Measurements from ENCODE around the gene ZSWIM8.

The ZSWIM8 gene

DNA sequence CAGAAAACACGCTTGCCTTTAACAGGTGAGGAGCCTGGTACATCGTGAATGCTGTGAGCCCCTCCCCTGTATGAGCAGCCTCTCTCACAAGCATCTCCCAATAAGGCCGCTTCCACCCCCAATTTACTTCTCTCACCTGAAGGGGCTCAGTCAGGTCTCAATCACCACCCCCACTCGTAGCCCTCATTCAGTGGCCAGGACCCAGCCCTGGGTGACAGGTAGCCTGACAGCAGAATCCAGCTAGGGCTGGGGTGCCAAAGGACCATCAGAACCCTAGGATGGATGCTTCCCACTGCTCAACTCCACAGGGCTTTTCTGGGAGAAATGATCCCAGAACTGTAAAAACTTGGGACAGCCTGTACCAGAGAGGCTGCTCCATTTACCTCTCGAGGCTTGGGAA is 32.4 kb downstream of the ZSWIM8 start:
- no peak for TF ChIP-seq ARNT (IDR thresholded peaks at IDR 0.05)
- no peak for TF ChIP-seq FOXM1 (IDR thresholded peaks at IDR 0.05; ENCODE audit: borderline replicate concordance)
- TF ChIP-seq NFRKB (IDR thresholded peaks at IDR 0.05), result no peak
- no peak for TF ChIP-seq PKNOX1 (IDR thresholded peaks at IDR 0.05)
- TF ChIP-seq BHLHE40 (IDR thresholded peaks at IDR 0.05; ENCODE audit: borderline replicate concordance), result no peak
- no peak for TF ChIP-seq SP1 (IDR thresholded peaks at IDR 0.05)
- TF ChIP-seq CTBP1 (IDR thresholded peaks at IDR 0.05; ENCODE audit: borderline replicate concordance), result no peak
- no peak for TF ChIP-seq L3MBTL2 (conservative IDR thresholded peaks at IDR 0.05)
- no peak for TF ChIP-seq FOXK2 (IDR thresholded peaks at IDR 0.05)
- no peak for TF ChIP-seq FOXA1 (IDR thresholded peaks at IDR 0.05)
- CTCF ChIA-PET, result interaction anchor here (0.6 kb wide), 1 partner anchor 438 kb away, joined by 10 read pairs; no protein-coding TSS in a partner anchor
- no peak for DNase-seq (ENCODE audit: extremely low spot score)
- POLR2A ChIA-PET, result no interaction called here

- ChIA-PET POLR2A (no interaction called here), CTCF (interaction anchor here (0.6 kb wide), 2 partner anchors 46 to 439 kb away, joined by 3 to 10 read pairs; no protein-coding TSS in a partner anchor)
- no peak for TF ChIP-seq L3MBTL2 (conservative IDR thresholded peaks at IDR 0.05)
- no peak for TF ChIP-seq HDGF (IDR thresholded peaks at IDR 0.05; ENCODE audit: borderline replicate concordance)
- no peak for TF ChIP-seq LEF1 (IDR thresholded peaks at IDR 0.05; ENCODE audit: borderline replicate concordance)
- no peak for TF ChIP-seq PKNOX1 (IDR thresholded peaks at IDR 0.05)
- no peak for TF ChIP-seq NFRKB (IDR thresholded peaks at IDR 0.05)
- TF ChIP-seq ARNT (IDR thresholded peaks at IDR 0.05), result no peak
- TF ChIP-seq SUZ12 (IDR thresholded peaks at IDR 0.05), result no peak
- no peak for DNase-seq (ENCODE audit: extremely low spot score)
These were observed 33.0 kb downstream of the ZSWIM8 start for GRCh38 chr10:73818402-73818801.

GRCh38 chr10:73819081-73819480 is 33.7 kb downstream of the ZSWIM8 start:
- POLR2A ChIA-PET, result no interaction called here

DNA sequence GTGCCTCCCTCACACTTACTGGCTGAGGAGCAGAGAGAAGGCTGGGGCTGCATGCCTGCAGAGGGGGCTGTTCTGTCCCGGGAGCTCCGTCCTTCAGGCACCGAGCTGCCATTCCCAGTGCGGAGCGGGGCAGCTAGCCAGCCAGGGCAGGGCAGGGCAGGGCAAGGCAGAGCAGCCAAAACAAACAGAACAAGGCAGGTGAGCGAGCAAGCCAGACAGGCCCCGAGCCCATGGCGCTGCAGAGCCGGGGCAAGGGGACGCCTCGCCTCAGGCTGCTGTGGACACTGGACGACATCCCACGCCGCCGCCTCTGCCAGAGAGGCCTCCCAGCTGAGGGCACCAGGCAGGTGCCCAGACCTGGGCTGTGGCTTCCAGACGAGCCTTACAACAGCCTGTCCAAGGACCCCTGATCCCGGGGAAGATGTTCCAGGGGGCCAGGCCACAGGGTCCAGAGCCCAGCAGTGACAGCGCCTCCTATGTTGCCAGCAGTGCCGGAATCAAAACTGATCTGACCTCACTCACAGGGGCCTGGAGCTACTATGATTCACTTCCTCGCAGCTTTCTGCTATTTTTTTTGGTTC is 34.2 kb downstream of the ZSWIM8 start:
- TF ChIP-seq LEF1 (IDR thresholded peaks at IDR 0.05; ENCODE audit: borderline replicate concordance), result no peak
- no peak for TF ChIP-seq ARNT (IDR thresholded peaks at IDR 0.05)
- TF ChIP-seq BHLHE40 (IDR thresholded peaks at IDR 0.05; ENCODE audit: borderline replicate concordance), result no peak
- TF ChIP-seq SUZ12 (IDR thresholded peaks at IDR 0.05), result no peak
- TF ChIP-seq FOXM1 (IDR thresholded peaks at IDR 0.05; ENCODE audit: borderline replicate concordance), result no peak
- no peak for TF ChIP-seq ELF4 (IDR thresholded peaks at IDR 0.05)
- no peak for TF ChIP-seq ZNF384 (IDR thresholded peaks at IDR 0.05)
- TF ChIP-seq NFRKB (IDR thresholded peaks at IDR 0.05), result no peak
- no peak for TF ChIP-seq FOXA1 (IDR thresholded peaks at IDR 0.05)
- no peak for TF ChIP-seq FOXK2 (IDR thresholded peaks at IDR 0.05)
- TF ChIP-seq SP1 (IDR thresholded peaks at IDR 0.05), result no peak
- no peak for TF ChIP-seq HDGF (IDR thresholded peaks at IDR 0.05; ENCODE audit: borderline replicate concordance)

More at GRCh38 chr10:73819081-73819480, 33.7 kb downstream of the ZSWIM8 start:
- CTCF ChIA-PET, result interaction anchor here (0.6 to 0.7 kb wide), 2 partner anchors 14 to 46 kb away, joined by 3 read pairs; no protein-coding TSS in a partner anchor
- no peak for DNase-seq (ENCODE audit: extremely low spot score)
- TF ChIP-seq ZNF384 (IDR thresholded peaks at IDR 0.05), result no peak
- TF ChIP-seq BHLHE40 (IDR thresholded peaks at IDR 0.05; ENCODE audit: borderline replicate concordance), result no peak
- no peak for TF ChIP-seq SUZ12 (IDR thresholded peaks at IDR 0.05)
- TF ChIP-seq FOXK2 (IDR thresholded peaks at IDR 0.05), result no peak
- no peak for TF ChIP-seq ELF4 (IDR thresholded peaks at IDR 0.05)
- TF ChIP-seq ARNT (IDR thresholded peaks at IDR 0.05), result no peak
- TF ChIP-seq HDGF (IDR thresholded peaks at IDR 0.05; ENCODE audit: borderline replicate concordance), result no peak
- no peak for TF ChIP-seq CTBP1 (IDR thresholded peaks at IDR 0.05; ENCODE audit: borderline replicate concordance)
- no peak for TF ChIP-seq PKNOX1 (IDR thresholded peaks at IDR 0.05)
- no peak for TF ChIP-seq TARDBP (IDR thresholded peaks at IDR 0.05)
- no peak for TF ChIP-seq NFRKB (IDR thresholded peaks at IDR 0.05)
- TF ChIP-seq FOXM1 (IDR thresholded peaks at IDR 0.05; ENCODE audit: borderline replicate concordance), result no peak
- no peak for TF ChIP-seq FOXA1 (IDR thresholded peaks at IDR 0.05)
- no peak for TF ChIP-seq SP1 (IDR thresholded peaks at IDR 0.05)
- no peak for TF ChIP-seq LEF1 (IDR thresholded peaks at IDR 0.05; ENCODE audit: borderline replicate concordance)
- TF ChIP-seq L3MBTL2 (conservative IDR thresholded peaks at IDR 0.05), result no peak

GRCh38 chr10:73823391-73823790 is 38.0 kb downstream of the ZSWIM8 start:
- no peak for DNase-seq (ENCODE audit: extremely low spot score)
- no peak for TF ChIP-seq LEF1 (IDR thresholded peaks at IDR 0.05; ENCODE audit: borderline replicate concordance)
- no peak for TF ChIP-seq ARNT (IDR thresholded peaks at IDR 0.05)
- TF ChIP-seq ELF4 (IDR thresholded peaks at IDR 0.05), result no peak
- no peak for TF ChIP-seq FOXA1 (IDR thresholded peaks at IDR 0.05)
- no peak for TF ChIP-seq PKNOX1 (IDR thresholded peaks at IDR 0.05)
- TF ChIP-seq ZNF384 (IDR thresholded peaks at IDR 0.05), result no peak
- TF ChIP-seq NFRKB (IDR thresholded peaks at IDR 0.05), result no peak
- TF ChIP-seq CTBP1 (IDR thresholded peaks at IDR 0.05; ENCODE audit: borderline replicate concordance), result no peak
- no peak for TF ChIP-seq TARDBP (IDR thresholded peaks at IDR 0.05)
- no peak for TF ChIP-seq FOXK2 (IDR thresholded peaks at IDR 0.05)
- no peak for TF ChIP-seq L3MBTL2 (conservative IDR thresholded peaks at IDR 0.05)
- no peak for TF ChIP-seq BHLHE40 (IDR thresholded peaks at IDR 0.05; ENCODE audit: borderline replicate concordance)
- TF ChIP-seq SP1 (IDR thresholded peaks at IDR 0.05), result no peak
- TF ChIP-seq FOXM1 (IDR thresholded peaks at IDR 0.05; ENCODE audit: borderline replicate concordance), result no peak
- TF ChIP-seq HDGF (IDR thresholded peaks at IDR 0.05; ENCODE audit: borderline replicate concordance), result no peak
- no peak for TF ChIP-seq SUZ12 (IDR thresholded peaks at IDR 0.05)
- ChIA-PET CTCF (interaction anchor here (0.6 kb wide), 1 partner anchor 57 kb away, joined by 3 read pairs; no protein-coding TSS in a partner anchor), POLR2A (no interaction called here)

More for the DNA sequence above, 34.2 kb downstream of the ZSWIM8 start:
- DNase-seq (ENCODE audit: extremely low spot score), result no peak
- ChIA-PET POLR2A (no interaction called here), CTCF (interaction anchor here (0.6 to 0.7 kb wide), 2 partner anchors 13 to 15 kb away, joined by 3 read pairs; no protein-coding TSS in a partner anchor)

All from HEK293T (cell line).